ENCODE data around the gene KREMEN1.

DNA sequence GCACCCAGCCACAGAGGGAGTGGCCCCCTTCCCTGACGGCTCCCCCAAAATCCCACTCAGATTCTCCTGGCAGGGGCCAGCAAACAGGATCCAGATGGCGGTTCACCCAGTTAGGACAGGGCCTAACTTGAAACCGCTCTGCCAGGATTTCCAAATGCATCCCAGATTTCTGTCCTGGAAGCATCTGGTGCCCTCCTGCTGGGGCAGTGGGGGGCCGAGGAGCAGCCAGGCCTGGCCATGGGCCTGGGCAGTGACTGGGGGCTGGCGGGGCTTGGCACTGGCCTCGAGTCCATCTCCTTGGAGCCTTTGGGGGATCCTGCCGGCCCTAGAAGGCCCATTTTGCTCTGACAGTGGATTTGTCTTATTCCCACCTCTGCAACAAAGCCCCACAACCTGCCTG, 115.0 kb downstream of the KREMEN1 start:
- no peak for TF ChIP-seq POLR2A (IDR thresholded peaks at IDR 0.05)
- TF ChIP-seq CTCF (IDR thresholded peaks at IDR 0.05), result no peak
- TF ChIP-seq EP300 (IDR thresholded peaks at IDR 0.05), result no peak

Measured in upper lobe of left lung (tissue), 4 donors.